GM21423 (cell line): ENCODE results near the gene OGN.

Experiments used
- ATAC-seq: cut with Tn5 transposase; IDR thresholded peaks from one replicate; pipeline ENCODE4 v1.9.1; 2021; ENCODE audit warnings: mild to moderate bottlenecking, moderate library complexity; ENCODE audit not compliant: unreplicated experiment

Gene OGN

GRCh38 chr9:92405818-92406217 is 1.4 kb upstream of the OGN start:
- ATAC-seq, result no peak

GRCh38 chr9:92402826-92403745 is 1.3 kb downstream of the OGN start:
- ATAC-seq, result no peak

- ATAC-seq, result no peak
Measured at GRCh38 chr9:92402360-92402759, 2.0 kb downstream of the OGN start.

- no peak for ATAC-seq
Measured at GRCh38 chr9:92397853-92398252, 6.5 kb downstream of the OGN start.

- no peak for ATAC-seq
Measured at GRCh38 chr9:92395617-92396016, 8.8 kb downstream of the OGN start.

GRCh38 chr9:92393686-92394085 is 10.7 kb downstream of the OGN start:
- no peak for ATAC-seq

- ATAC-seq, result no peak
Measured at GRCh38 chr9:92392690-92393089, 11.7 kb downstream of the OGN start.

GRCh38 chr9:92385953-92386352 is 18.4 kb downstream of the OGN start:
- no peak for ATAC-seq

- ATAC-seq, result no peak
Measured at GRCh38 chr9:92385477-92385876, 18.9 kb downstream of the OGN start.

- ATAC-seq, result no peak
Measured at GRCh38 chr9:92385001-92385400, 19.4 kb downstream of the OGN start.

- no peak for ATAC-seq
Measured at GRCh38 chr9:92384375-92384774, 20.0 kb downstream of the OGN start.

GRCh38 chr9:92381775-92382174 is 22.6 kb downstream of the OGN start:
- ATAC-seq, result no peak

- no peak for ATAC-seq
Measured at GRCh38 chr9:92380603-92381002, 23.8 kb downstream of the OGN start.

GRCh38 chr9:92378865-92379560 is 25.4 kb downstream of the OGN start:
- ATAC-seq, result no peak

GRCh38 chr9:92377876-92378275 is 26.5 kb downstream of the OGN start:
- ATAC-seq, result no peak

GRCh38 chr9:92373167-92373566 is 31.2 kb downstream of the OGN start:
- no peak for ATAC-seq

- no peak for ATAC-seq
Measured at GRCh38 chr9:92369075-92369474, 35.3 kb downstream of the OGN start.

GRCh38 chr9:92360083-92360482 is 44.3 kb downstream of the OGN start:
- ATAC-seq, result peak; percentile 59

GRCh38 chr9:92359394-92359995 is 44.9 kb downstream of the OGN start:
- ATAC-seq, result no peak

- ATAC-seq, result no peak
Measured at GRCh38 chr9:92353051-92353450, 51.3 kb downstream of the OGN start.

GRCh38 chr9:92350740-92351133 is 53.6 kb downstream of the OGN start:
- no peak for ATAC-seq
